ENCODE measurements around the gene SFRP2.

GRCh38 chr4:153790500-153790865, 1.6 kb upstream of the SFRP2 start:
- TF ChIP-seq CTCF (IDR thresholded peaks at IDR 0.05) (no peak), EZH2 (IDR thresholded peaks at IDR 0.05; ENCODE audit: borderline replicate concordance, insufficient read depth, low read depth, low read length, poor library complexity, severe bottlenecking) (no peak)
